K562 (cell line): ENCODE data around the gene GEN1. TPM values are rescaled to one million over a fixed set of nuclear protein-coding genes. Genes with fewer than 3 reads are reported as not detected.

Experiments used
- CBX8 ChIP-seq: fragments of 200-600 bp; sonication (generic); IDR thresholded peaks from 2 replicates; pipeline ENCODE4 v1.6.1; 2012; ENCODE audit warnings: borderline replicate concordance, mixed run types, low read depth, mild to moderate bottlenecking, moderate library complexity, mixed read lengths, low read length, control low read depth, inconsistent platforms; ENCODE audit not compliant: poor library complexity, severe bottlenecking; ENCODE audit errors: extremely low read depth
- KHSRP ChIP-seq: fragments of 450-650 bp; IDR thresholded peaks from 2 replicates; pipeline ENCODE4 v1.6.1; 2017
- MAFK ChIP-seq: IDR thresholded peaks from 2 replicates; pipeline ENCODE4 v1.6.1; 2011; ENCODE audit warnings: low read length, improper control_type of control experiment
- MIER1 ChIP-seq: fragments of 450-650 bp; IDR thresholded peaks from 2 replicates; pipeline ENCODE4 v1.6.1; 2016; ENCODE audit warnings: antibody characterized with exemption, mild to moderate bottlenecking, low read depth
- NBN ChIP-seq: fragments of 450-650 bp; IDR thresholded peaks from 2 replicates; pipeline ENCODE4 v1.6.1; 2016; ENCODE audit warnings: low read depth, mild to moderate bottlenecking
- NUFIP1 ChIP-seq: fragments of 450-650 bp; IDR thresholded peaks from 2 replicates; pipeline ENCODE4 v1.6.1; 2018; ENCODE audit not compliant: partially characterized antibody
- POLR2G ChIP-seq: fragments of 200-400 bp; formaldehyde crosslinking; IDR thresholded peaks from 2 replicates; pipeline ENCODE4 v1.6.1; 2017; ENCODE audit warnings: low read depth, mild to moderate bottlenecking, antibody characterized with exemption, low read length, moderate library complexity
- RFX5 ChIP-seq: IDR thresholded peaks from 2 replicates; pipeline ENCODE4 v1.6.1; 2011; ENCODE audit warnings: low read depth, mild to moderate bottlenecking, improper control_type of control experiment, low read length
- SIN3A ChIP-seq, 2 experiments: fragments of 150-350 bp in 1 of 2; IDR thresholded peaks; 2 replicates each; pipeline ENCODE4 v1.6.1; 2011 to 2016; ENCODE audit warnings: borderline replicate concordance in 2 of 2, low read depth in 2 of 2, low read length in 2 of 2, mild to moderate bottlenecking in 2 of 2, moderate library complexity in 2 of 2; ENCODE audit not compliant: control insufficient read depth in 1 of 2
- STAT5A ChIP-seq: IDR thresholded peaks from 2 replicates; pipeline ENCODE4 v1.6.1; 2012; ENCODE audit warnings: low read length, inconsistent platforms, borderline replicate concordance
- SUPT5H ChIP-seq: fragments of 450-650 bp; IDR thresholded peaks from 2 replicates; pipeline ENCODE4 v1.6.1; 2016
- TEAD2 ChIP-seq: fragments of 450-650 bp; IDR thresholded peaks from 2 replicates; pipeline ENCODE4 v1.6.1; 2016; ENCODE audit warnings: missing genetic modification characterization, control low read depth, missing compliant biosample characterization
- ZNF12 ChIP-seq: sonication (generic); formaldehyde crosslinking; IDR thresholded peaks from 2 replicates; pipeline ENCODE4 v1.4.0; 2020; ENCODE audit warnings: mild to moderate bottlenecking, missing genetic modification reagents
- ZNF175 ChIP-seq: fragments of 200-800 bp; sonication (Bioruptor generic); IDR thresholded peaks from 2 replicates; pipeline ENCODE4 v1.6.1; 2016; ENCODE audit warnings: low read depth, mild to moderate bottlenecking, missing genetic modification characterization, missing compliant biosample characterization
- polyA plus RNA-seq, 8 experiments: library from polyadenylated mRNA; depleted of rRNA in 4 of 8; stranded (reverse) in 5 of 8; unstranded in 3 of 8; fragments of >200 nt; fragmentation: Nextera tagmentation in 2 of 8; fragmentation: Illumina TruSeq in 1 of 8; extraction: Ambion mirVana in 2 of 8; extraction: Trizol in 1 of 8; gene quantifications; 2 replicates each; pipeline versions ENCODE4 v1.2.1 to v1.2.3, GENCODE V29; 2011 to 2014; ENCODE audit warnings: inconsistent platforms in 1 of 8, missing spikeins in 1 of 8
- total RNA-seq, 7 experiments: library from RNA; depleted of rRNA in 6 of 7; stranded (reverse); fragments of >200 nt in 6 of 7; fragmentation: Illumina TruSeq in 2 of 7; extraction: Trizol in 2 of 7; gene quantifications; 2 replicates each; pipeline versions ENCODE4 v1.2.1 to v1.2.3, GENCODE V29; 2011 to 2021; ENCODE audit warnings: low replicate concordance in 1 of 7
- TF ChIP-seq, protein P1 (sequence below): fragments of 250-450 bp; sonication (Bioruptor Pico); IDR thresholded peaks from 2 replicates; pipeline ENCODE4 v1.8.0; 2022; ENCODE audit warnings: moderate library complexity, mild to moderate bottlenecking, inconsistent platforms
- TF ChIP-seq, protein P2 (sequence below): fragments of 450-650 bp; formaldehyde crosslinking; IDR thresholded peaks from 2 replicates; pipeline ENCODE4 v1.4.0; 2020; ENCODE audit warnings: mild to moderate bottlenecking, moderate library complexity
- TF ChIP-seq, protein P3 (sequence below): fragments of 450-650 bp; IDR thresholded peaks from 2 replicates; pipeline ENCODE4 v1.6.1; 2017; ENCODE audit warnings: antibody characterized with exemption, mild to moderate bottlenecking
- TF ChIP-seq, protein P4 (sequence below): fragments of 250-450 bp; sonication (Bioruptor Pico); IDR thresholded peaks from 2 replicates; pipeline ENCODE4 v1.4.0; 2020; ENCODE audit warnings: mild to moderate bottlenecking, moderate library complexity

The GEN1 gene
- total and polyA plus RNA-seq, 9 of the 15 experiments (the other 6 are each of a cell fraction or from before 2014, with no cell fraction given), result 8.6 to 39.7 (median 24.5) TPM

DNA sequence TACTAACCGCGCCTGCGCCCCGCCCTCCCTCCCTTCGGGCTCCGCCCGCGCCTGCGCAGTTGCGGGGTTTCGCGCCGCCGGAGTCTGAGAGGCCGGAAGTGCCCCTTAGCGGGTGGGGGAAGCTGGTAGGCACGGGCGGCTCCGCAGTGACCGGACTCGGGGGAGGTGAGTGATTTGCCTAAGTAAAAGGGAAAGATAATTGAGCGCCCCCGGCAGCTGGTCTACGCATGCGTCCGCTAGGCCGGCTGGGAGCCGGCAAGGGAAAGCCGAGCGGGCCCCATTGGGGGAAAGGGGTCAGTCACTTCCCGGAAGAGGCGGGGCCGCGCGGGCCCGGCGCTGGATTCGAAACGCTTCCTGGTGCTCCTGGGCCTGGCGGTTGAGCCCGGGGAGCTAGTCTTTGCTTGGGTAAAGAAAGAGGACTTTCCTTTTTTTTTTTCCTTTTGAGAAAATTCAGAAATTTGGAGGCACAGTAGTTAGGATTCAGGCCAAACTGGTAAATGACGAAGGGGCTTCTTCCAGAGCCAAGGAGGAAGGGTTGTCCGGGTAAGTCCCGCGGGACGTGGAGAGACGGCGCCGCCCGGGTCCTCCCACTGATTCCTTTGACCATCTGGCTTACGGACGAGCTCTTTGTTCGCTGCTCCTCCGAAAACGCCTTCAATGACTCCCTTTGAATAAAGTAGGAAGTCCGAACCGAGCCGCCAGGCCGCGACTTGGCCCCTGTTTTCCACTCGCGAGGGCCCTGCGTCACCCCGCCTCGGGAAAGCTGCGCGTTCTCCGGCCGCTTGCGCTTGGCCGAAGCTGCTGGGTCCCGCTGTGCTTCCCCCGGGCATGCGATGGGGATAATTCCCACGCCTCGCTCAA is at the start of gene GEN1, which contains the start of gene SMC6 (continued):
- TF ChIP-seq, protein P1, sequence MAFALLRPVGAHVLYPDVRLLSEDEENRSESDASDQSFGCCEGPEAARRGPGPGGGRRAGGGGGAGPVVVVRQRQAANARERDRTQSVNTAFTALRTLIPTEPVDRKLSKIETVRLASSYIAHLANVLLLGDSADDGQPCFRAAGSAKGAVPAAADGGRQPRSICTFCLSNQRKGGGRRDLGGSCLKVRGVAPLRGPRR (CRISPR knock-in tag), result no peak
- TF ChIP-seq POLR2G, result peak; percentile 71
- peak; percentile 58 for TF ChIP-seq SUPT5H
- TF ChIP-seq CBX8, result no peak
- no peak for TF ChIP-seq TEAD2
- TF ChIP-seq STAT5A, result no peak
- TF ChIP-seq, protein P2, sequence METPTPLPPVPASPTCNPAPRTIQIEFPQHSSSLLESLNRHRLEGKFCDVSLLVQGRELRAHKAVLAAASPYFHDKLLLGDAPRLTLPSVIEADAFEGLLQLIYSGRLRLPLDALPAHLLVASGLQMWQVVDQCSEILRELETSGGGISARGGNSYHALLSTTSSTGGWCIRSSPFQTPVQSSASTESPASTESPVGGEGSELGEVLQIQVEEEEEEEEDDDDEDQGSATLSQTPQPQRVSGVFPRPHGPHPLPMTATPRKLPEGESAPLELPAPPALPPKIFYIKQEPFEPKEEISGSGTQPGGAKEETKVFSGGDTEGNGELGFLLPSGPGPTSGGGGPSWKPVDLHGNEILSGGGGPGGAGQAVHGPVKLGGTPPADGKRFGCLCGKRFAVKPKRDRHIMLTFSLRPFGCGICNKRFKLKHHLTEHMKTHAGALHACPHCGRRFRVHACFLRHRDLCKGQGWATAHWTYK (CRISPR knock-in tag), result no peak
- no peak for TF ChIP-seq MAFK
- no peak; the same call in 1 of the 2 replicates for TF ChIP-seq NBN
- TF ChIP-seq SIN3A (IDR thresholded peaks at IDR 0.05; ENCODE audit: borderline replicate concordance in 2 of 2, control insufficient read depth in 1 of 2, low read depth in 2 of 2, low read length in 2 of 2), result peak; percentile 82 to 94; a peak in 2 of 4 replicates
- TF ChIP-seq NUFIP1, result no peak
- TF ChIP-seq, protein P3, sequence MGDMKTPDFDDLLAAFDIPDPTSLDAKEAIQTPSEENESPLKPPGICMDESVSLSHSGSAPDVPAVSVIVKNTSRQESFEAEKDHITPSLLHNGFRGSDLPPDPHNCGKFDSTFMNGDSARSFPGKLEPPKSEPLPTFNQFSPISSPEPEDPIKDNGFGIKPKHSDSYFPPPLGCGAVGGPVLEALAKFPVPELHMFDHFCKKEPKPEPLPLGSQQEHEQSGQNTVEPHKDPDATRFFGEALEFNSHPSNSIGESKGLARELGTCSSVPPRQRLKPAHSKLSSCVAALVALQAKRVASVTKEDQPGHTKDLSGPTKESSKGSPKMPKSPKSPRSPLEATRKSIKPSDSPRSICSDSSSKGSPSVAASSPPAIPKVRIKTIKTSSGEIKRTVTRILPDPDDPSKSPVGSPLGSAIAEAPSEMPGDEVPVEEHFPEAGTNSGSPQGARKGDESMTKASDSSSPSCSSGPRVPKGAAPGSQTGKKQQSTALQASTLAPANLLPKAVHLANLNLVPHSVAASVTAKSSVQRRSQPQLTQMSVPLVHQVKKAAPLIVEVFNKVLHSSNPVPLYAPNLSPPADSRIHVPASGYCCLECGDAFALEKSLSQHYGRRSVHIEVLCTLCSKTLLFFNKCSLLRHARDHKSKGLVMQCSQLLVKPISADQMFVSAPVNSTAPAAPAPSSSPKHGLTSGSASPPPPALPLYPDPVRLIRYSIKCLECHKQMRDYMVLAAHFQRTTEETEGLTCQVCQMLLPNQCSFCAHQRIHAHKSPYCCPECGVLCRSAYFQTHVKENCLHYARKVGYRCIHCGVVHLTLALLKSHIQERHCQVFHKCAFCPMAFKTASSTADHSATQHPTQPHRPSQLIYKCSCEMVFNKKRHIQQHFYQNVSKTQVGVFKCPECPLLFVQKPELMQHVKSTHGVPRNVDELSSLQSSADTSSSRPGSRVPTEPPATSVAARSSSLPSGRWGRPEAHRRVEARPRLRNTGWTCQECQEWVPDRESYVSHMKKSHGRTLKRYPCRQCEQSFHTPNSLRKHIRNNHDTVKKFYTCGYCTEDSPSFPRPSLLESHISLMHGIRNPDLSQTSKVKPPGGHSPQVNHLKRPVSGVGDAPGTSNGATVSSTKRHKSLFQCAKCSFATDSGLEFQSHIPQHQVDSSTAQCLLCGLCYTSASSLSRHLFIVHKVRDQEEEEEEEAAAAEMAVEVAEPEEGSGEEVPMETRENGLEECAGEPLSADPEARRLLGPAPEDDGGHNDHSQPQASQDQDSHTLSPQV, result no peak
- no peak for TF ChIP-seq MIER1
- TF ChIP-seq ZNF12, result no peak
- TF ChIP-seq, protein P4, sequence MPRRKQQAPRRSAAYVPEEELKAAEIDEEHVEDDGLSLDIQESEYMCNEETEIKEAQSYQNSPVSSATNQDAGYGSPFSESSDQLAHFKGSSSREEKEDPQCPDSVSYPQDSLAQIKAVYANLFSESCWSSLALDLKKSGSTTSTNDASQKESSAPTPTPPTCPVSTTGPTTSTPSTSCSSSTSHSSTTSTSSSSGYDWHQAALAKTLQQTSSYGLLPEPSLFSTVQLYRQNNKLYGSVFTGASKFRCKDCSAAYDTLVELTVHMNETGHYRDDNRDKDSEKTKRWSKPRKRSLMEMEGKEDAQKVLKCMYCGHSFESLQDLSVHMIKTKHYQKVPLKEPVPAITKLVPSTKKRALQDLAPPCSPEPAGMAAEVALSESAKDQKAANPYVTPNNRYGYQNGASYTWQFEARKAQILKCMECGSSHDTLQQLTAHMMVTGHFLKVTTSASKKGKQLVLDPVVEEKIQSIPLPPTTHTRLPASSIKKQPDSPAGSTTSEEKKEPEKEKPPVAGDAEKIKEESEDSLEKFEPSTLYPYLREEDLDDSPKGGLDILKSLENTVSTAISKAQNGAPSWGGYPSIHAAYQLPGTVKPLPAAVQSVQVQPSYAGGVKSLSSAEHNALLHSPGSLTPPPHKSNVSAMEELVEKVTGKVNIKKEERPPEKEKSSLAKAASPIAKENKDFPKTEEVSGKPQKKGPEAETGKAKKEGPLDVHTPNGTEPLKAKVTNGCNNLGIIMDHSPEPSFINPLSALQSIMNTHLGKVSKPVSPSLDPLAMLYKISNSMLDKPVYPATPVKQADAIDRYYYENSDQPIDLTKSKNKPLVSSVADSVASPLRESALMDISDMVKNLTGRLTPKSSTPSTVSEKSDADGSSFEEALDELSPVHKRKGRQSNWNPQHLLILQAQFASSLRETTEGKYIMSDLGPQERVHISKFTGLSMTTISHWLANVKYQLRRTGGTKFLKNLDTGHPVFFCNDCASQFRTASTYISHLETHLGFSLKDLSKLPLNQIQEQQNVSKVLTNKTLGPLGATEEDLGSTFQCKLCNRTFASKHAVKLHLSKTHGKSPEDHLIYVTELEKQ, result no peak
- TF ChIP-seq RFX5, result no peak
- TF ChIP-seq KHSRP, result no peak
- TF ChIP-seq ZNF175 (CRISPR knock-in tag), result no peak
